ENCODE data around the gene GLB1L. TPM values are rescaled to one million over a fixed set of nuclear protein-coding genes. Genes with fewer than 3 reads are reported as not detected.

Gene GLB1L
- total RNA-seq, 4 donors from 2014 or later, result 0.40 to 9.1 (median 3.8) TPM

- TF ChIP-seq POLR2AphosphoS5 (IDR thresholded peaks at IDR 0.05), result no peak
- TF ChIP-seq POLR2A (IDR thresholded peaks at IDR 0.05), result no peak
- TF ChIP-seq EP300 (IDR thresholded peaks at IDR 0.05; ENCODE audit: low read depth), result no peak
- TF ChIP-seq CTCF (IDR thresholded peaks at IDR 0.05), result no peak
- H3K9me3 ChIP-seq, result no peaks in the 10 kb centered on the region
- in situ Hi-C loops (cut with MboI; ENCODE audit: low pct_ligation_motif_present in 1 of 4, low pct_unique_long_range_greater_than_20kb in 1 of 4, low sequenced_read_pairs in 3 of 4) (no loop called here), intact Hi-C loops (cut with DNase I; ENCODE audit: low total_unique reads) (loop anchor here (10.0 kb wide), 2 partner anchors 63 to 67 kb away; partner anchors contain the start of gene NHEJ1)
- H3K27me3 ChIP-seq, result no peaks in the 10 kb centered on the region
- H3K4me3 ChIP-seq, result peak overlapping the region; percentile 78 to 90 (median 81)
- peaks cover 0 to 37% (median 17%) of the 10 kb centered on the region in 4 donors for H3K36me3 ChIP-seq
- peak overlapping the region; percentile 92 to 98 (median 96) for H3K27ac ChIP-seq
- DNase-seq, result no peak
- 45 to 79% methylated on average over 2 to 7 of the region's 7 CpGs for WGBS, 2 donors (ENCODE audit: low coverage in 1 of 2)
- peaks cover 18 to 36% (median 30%) of the 10 kb centered on the region in 4 donors for H3K4me1 ChIP-seq
Observed at GRCh38 chr2:219228041-219228910, 17.0 kb downstream of the GLB1L start.

DNA sequence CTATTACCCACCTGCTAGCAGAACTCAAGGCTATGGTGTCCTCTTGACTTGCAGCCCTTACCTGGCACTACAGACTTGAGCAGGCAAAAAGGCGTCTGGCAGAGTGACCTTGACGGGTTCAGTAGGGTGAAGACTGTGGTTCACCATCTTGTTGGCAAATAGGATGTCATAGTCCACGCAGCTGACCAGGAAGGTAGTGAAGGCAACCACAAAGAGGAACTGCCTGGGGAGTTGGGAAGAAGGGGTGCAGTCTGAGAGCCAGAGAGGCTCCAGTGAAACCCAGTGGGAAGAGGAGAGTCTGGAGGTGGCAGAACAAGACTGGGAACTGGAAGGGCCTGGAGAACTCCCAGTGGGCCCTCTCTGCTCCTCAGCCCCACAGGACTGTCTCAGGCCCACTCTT lies 19.9 kb downstream of the GLB1L start:
- Histone ChIP-seq H3K9me3 (no peaks in the 10 kb centered on the region), H3K27me3 (no peaks in the 10 kb centered on the region), H3K4me1 (peaks cover 11 to 24% (median 20%) of the 10 kb centered on the region in 4 donors), H3K4me3 (no peak overlapping the region), H3K36me3 (peaks cover 0 to 50% (median 25%) of the 10 kb centered on the region in 4 donors), H3K27ac (no peak overlapping the region)
- intact Hi-C loops (cut with DNase I; ENCODE audit: low total_unique reads), result loop anchor here (10.0 kb wide), 2 partner anchors 61 to 69 kb away; partner anchors contain the start of gene NHEJ1
- TF ChIP-seq CTCF (IDR thresholded peaks at IDR 0.05), result no peak
- TF ChIP-seq POLR2A (IDR thresholded peaks at IDR 0.05), result no peak
- no peak for TF ChIP-seq POLR2AphosphoS5 (IDR thresholded peaks at IDR 0.05)
- TF ChIP-seq EP300 (IDR thresholded peaks at IDR 0.05; ENCODE audit: low read depth), result no peak
- in situ Hi-C loops (cut with MboI; ENCODE audit: low pct_ligation_motif_present in 1 of 4, low pct_unique_long_range_greater_than_20kb in 1 of 4, low sequenced_read_pairs in 3 of 4), result no loop called here
- 93% methylated on average over 3 of the region's 3 CpGs; no CpG with 5 or more reads in 1 of the 2 donors for WGBS, 2 donors (ENCODE audit: low coverage in 1 of 2)
- DNase-seq, result no peak

DNA sequence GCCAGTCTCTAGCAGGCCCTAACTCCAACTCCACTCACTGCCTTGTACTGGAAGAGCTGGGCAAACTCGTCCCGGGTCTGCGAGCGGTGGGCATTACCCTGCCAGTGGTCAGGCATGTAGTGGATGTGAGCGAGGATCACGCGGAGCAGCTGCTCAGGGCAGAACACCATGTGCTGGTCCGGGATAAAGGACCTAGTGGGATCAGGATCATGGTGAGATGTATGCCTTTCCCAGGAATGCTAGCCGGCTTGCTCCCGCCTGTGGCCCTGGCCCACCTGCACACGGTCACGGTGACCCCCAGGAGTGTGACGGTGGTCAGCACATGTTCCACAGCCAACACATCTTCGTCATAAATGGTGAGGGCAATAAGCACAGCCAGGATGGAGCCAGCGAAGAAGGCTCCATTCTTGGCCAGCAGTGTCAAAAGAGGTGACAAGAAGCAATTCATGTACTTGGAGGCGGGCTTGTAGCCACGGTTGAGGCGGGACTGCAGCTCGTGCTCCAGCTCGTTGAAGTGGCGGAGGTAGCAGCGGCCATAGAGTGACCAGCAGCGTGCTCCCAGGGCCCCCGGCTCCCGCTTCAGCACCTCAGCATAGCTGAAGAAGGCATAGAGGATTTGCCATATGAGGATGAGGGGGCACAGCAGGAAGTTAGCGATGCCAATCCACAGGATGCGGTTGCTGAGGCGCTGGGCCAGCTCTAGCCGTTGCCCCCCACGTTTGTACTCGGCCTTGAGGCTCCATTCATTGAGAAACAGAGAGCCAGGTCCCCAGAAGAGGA lies 21.2 kb downstream of the GLB1L start:
- no peak overlapping the region for H3K4me3 ChIP-seq
- TF ChIP-seq POLR2A (IDR thresholded peaks at IDR 0.05) (no peak), EP300 (IDR thresholded peaks at IDR 0.05; ENCODE audit: low read depth) (no peak), POLR2AphosphoS5 (IDR thresholded peaks at IDR 0.05) (no peak), CTCF (IDR thresholded peaks at IDR 0.05) (no peak)
- H3K36me3 ChIP-seq, result peaks cover 0 to 55% (median 25%) of the 10 kb centered on the region in 4 donors
- no peak overlapping the region for H3K27ac ChIP-seq
- DNase-seq, result no peak
- peaks cover 19 to 31% (median 27%) of the 10 kb centered on the region in 4 donors for H3K4me1 ChIP-seq
- no peaks in the 10 kb centered on the region for H3K9me3 ChIP-seq
- intact Hi-C loops (cut with DNase I; ENCODE audit: low total_unique reads), result loop anchor here (10.0 kb wide), 2 partner anchors 59 to 71 kb away; partner anchors contain the start of gene NHEJ1
- WGBS, 2 donors (ENCODE audit: low coverage in 1 of 2), result 92 to 95% methylated on average over 4 to 26 of the region's 31 CpGs
- no peaks in the 10 kb centered on the region for H3K27me3 ChIP-seq
- in situ Hi-C loops (cut with MboI; ENCODE audit: low pct_ligation_motif_present in 1 of 4, low pct_unique_long_range_greater_than_20kb in 1 of 4, low sequenced_read_pairs in 3 of 4), result no loop called here

Data from transverse colon (tissue), 4 donors.